ENCODE results near the gene BLNK.
"Not testable (repeated sequence)": the region's sequence is repeated elsewhere in the genome, so short reads cannot be mapped to it uniquely, and the experiment has no call there.

Gene BLNK

GRCh38 chr10:96271016-96271815 lies at the start of gene BLNK:
Gene BLNK, minus strand, starts transcription at chr10:96271569. Its CDS starts 171 bp downstream, at chr10:96271398.
- no peak for DNase-seq

DNA sequence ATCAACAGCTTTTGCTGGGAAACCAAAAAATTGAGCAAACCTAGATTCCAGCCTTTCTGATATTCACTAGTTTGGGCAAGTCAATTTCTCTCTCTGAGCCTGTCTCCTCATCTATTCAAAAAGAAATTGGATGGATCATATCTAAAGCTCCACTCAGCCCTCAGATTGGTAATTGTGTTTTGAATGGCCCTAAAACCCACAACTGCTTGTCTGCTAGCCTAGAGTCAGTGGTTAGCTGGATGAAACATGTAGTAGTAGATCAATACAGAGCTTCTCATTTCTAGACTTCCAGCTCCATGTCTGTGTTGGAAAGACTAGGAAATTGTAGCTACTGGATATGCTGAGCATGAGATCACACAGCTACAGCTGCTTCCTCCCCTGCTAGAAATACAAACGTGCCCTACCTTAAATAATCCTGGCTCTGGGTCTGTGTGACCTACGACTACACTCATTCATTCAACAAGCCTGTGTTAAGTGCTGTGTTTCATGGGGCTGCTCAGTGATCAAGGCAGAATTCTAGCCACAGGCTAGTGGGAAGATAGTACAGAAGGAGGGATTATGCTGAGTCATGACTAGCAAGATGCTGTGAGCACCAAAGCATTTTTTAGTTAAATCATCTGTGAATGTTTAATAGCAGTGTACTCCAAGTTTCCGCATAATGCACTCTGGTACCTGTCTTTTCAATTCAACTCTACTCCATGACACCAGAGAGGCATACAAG lies 48.5 kb upstream of the BLNK start:
- peak; percentile 4 for DNase-seq

GRCh38 chr10:96317067-96317833 lies 45.9 kb upstream of the BLNK start:
- no peak for DNase-seq

- no peak for DNase-seq
These were observed 42.0 kb upstream of the BLNK start for GRCh38 chr10:96313344-96313743.

GRCh38 chr10:96311180-96311715 lies 39.9 kb upstream of the BLNK start:
- DNase-seq, result no peak

DNA sequence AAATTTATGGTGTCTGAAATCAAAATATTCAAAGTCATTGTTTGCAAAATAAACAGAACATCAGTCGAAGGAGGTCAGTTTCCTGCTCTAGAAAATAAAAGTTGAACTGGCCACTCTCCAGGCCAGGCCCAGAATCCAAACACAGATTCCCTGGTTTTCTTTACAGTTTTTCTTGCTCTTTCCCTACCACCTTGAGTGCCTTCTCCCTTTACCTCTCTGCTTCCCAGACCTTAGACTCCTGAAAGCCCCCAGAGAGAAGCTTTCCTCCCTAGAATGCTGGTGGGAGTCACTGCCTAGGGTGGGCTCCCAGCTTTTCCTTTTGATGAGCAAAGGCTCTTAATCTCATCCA lies 38.9 kb upstream of the BLNK start:
- DNase-seq, result no peak

- DNase-seq, result no peak
These were observed 38.4 kb upstream of the BLNK start for GRCh38 chr10:96309628-96310320.

GRCh38 chr10:96308854-96309253 lies 37.5 kb upstream of the BLNK start:
- DNase-seq, result not testable (repeated sequence)

GRCh38 chr10:96306516-96306915 lies 35.1 kb upstream of the BLNK start:
- DNase-seq, result no peak

DNA sequence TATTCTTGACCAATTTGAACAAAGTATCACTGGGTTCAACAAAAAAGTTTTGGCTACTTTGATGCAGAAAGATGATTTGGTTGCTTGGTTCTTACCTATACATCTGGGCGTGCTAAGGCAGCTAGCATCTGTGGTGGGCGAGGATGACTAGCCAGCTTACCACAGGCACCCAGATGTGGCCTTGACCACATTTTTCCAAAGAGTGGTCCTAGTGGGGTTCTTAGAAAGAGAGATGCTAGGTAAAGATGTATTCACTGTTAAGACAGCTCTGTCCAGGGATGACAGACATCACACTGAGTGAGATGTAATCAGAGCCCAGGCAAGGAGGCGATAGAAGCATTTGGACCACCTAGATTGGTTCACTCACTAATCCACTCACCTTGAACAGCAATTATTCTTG lies 33.6 kb upstream of the BLNK start:
- DNase-seq, result no peak

DNA sequence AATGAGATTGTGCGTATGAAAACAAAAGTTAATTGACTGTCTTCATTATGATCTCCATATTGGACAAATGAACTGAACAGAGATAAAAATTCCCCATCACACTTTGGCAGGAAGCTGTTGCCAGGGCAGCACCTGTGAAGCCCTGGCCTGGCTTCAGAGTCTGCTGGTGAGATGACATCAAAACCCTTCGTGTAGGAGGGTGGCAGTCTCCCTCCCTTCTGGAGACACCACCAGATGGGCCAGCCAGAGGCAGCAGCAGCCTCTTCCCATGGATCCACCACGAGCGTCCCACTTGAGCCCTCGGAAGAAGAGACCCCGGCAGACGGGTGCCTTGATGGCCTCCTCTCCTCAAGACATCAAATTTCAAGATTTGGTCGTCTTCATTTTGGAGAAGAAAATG lies 32.9 kb upstream of the BLNK start, which contains the start of gene DNTT:
Gene DNTT (plus strand): TSS at position 205 of the 400 bp plus-strand sequence. CDS start 64 bp downstream, at position 269.
- no peak for DNase-seq

DNA sequence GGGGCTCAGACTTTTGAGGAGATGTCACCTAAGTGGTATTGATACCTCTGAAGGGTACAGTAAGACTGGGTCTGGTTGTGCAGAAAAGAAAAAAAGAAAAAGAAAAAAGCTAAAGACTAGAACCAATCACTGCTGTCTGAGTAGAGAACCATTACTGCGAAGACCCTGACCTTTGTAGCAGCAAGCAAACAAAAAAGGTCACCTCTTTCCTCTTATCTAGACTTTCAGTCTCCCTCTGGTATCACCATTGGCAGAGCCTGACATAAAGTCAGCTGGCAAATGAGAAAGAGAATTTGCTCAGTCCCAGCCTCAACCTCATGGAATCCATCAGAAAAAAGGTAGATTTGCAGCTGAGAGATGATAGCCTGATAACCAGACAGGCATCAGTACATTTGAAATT lies 30.2 kb upstream of the BLNK start:
- DNase-seq, result no peak

DNA sequence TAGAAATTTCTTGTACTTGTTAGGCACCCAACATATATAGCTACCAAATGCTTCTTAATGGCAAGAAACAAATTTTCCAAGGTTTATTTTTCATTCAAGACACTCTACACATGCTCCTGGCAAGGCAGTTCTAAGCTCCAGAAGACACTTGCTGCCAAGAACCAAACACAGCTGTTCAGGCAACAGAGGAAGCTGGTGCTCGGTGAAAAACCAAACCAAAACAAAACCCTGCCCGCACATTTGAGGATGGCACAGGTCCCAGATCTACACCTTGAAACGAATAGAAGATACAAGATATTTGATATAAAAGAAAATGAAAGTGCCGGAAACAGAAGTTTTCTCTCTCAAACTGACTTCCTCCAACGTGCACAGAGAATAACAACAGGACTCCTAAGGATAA lies 28.0 kb upstream of the BLNK start:
- DNase-seq, result no peak

- no peak for DNase-seq
These were observed 27.0 kb upstream of the BLNK start for GRCh38 chr10:96298362-96298761.

- no peak for DNase-seq
These were observed 26.1 kb upstream of the BLNK start for GRCh38 chr10:96297486-96297885.

DNA sequence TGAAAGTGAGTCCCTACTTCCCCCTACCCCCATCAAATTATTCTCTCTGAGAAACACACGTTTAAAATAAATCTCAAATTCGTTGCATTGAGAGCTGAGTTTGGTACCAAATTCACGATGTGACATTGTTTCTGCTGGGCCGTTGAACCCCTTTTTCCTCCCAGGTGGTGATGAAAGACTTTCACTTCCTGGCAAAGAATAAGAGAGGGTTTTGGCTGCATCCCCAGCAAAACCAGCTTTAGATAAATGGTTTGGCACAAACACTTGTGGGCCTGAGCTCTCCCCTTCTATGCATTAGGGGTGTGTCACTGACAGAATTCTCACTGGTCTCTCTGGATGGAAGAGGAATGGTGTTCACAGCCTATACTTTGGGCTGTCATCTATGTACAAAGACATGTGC lies 24.1 kb upstream of the BLNK start:
- no peak for DNase-seq

- peak; percentile 35 for DNase-seq
These were observed 21.9 kb upstream of the BLNK start for GRCh38 chr10:96292971-96293920.

- DNase-seq, result no peak
These were observed 19.2 kb upstream of the BLNK start for GRCh38 chr10:96290368-96291133.

DNA sequence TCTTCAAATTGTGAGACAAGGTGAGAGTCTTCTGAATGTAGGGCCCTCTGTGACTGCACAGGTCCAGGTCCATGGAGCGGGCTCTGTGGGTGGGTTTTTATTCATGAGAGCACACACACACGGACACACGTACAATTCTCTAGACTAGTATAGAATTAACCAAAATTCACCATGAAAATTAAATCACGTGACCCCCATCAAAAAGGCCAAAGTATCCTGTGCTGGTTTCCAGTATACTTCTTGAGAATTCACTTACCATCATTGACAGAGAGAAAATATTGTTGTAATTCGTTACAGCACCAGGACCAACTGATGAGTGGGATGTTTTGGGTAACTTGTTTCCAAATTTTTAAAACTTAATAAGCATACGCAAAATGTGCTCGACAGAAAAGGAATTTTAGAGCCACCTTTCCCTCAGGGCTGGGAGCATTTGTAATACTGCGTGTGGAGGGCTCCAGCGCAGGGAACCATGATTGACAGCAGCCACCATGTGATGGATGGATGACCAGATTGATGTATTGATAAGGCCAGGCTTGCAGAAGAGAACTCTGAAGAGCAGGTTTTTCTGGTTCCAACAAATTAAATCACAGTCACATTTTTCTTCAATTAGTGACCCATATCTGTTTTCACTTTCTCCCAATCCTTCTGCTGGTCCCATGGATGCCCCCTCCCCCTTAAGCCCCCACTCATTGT lies 18.0 kb upstream of the BLNK start:
- no peak for DNase-seq

DNA sequence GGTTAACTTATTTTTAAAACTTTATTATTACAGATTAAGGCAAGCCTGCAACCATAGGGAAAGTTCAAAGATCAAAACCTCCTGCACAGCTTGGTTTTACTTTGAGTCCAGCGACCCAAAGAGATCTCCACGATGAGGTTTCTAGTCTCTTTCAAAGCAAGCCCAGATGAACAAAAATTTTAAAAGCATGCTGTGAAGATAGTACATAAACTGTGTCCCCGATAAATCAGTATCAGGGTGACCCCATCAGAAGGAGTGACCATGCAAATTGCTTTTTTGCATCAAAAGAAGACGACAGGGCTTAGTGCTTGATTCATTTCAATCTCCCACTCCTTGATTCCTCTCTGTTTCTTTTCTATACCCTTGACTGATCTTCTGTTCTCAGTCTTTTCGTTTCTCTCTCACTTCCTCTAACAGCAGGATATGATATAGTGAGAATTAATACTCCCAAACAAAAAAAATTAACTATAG lies 16.8 kb upstream of the BLNK start:
- no peak for DNase-seq
